ENCODE results near the gene AHCTF1.
"Not testable (repeated sequence)": the region's sequence is repeated elsewhere in the genome, so short reads cannot be mapped to it uniquely, and the experiment has no call there.

Gene AHCTF1

GRCh38 chr1:246837418-246838117 lies 94.2 kb downstream of the AHCTF1 start:
- DNase-seq (no peak), ATAC-seq (peak; percentile 46)

GRCh38 chr1:246836209-246836966 lies 95.4 kb downstream of the AHCTF1 start:
- DNase-seq (no peak), ATAC-seq (no peak)

GRCh38 chr1:246831543-246831942 lies 100.2 kb downstream of the AHCTF1 start:
- no peak for ATAC-seq
- DNase-seq = no peak

- ATAC-seq (no peak), DNase-seq (no peak)
Measured at GRCh38 chr1:246828818-246829217, 102.9 kb downstream of the AHCTF1 start.

- no peak for DNase-seq
- no peak for ATAC-seq
Measured at GRCh38 chr1:246827396-246827795, 104.4 kb downstream of the AHCTF1 start.

GRCh38 chr1:246825557-246826175 lies 106.1 kb downstream of the AHCTF1 start:
- ATAC-seq (no peak), DNase-seq (no peak)

- ATAC-seq (no peak), DNase-seq (no peak)
Measured at GRCh38 chr1:246824541-246824940, 107.2 kb downstream of the AHCTF1 start.

GRCh38 chr1:246822154-246822553 lies 109.6 kb downstream of the AHCTF1 start:
- not testable (repeated sequence) for DNase-seq

GRCh38 chr1:246820666-246821065 lies 111.1 kb downstream of the AHCTF1 start:
- ATAC-seq = no peak
- no peak for DNase-seq

More at GRCh38 chr1:246822154-246822553, 109.6 kb downstream of the AHCTF1 start:
- ATAC-seq = not testable (repeated sequence)

- ATAC-seq, DNase-seq: not testable (repeated sequence)
Measured at GRCh38 chr1:246817778-246818177, 114.0 kb downstream of the AHCTF1 start.

GRCh38 chr1:246815693-246816270 lies 116.0 kb downstream of the AHCTF1 start:
- DNase-seq (no peak), ATAC-seq (no peak)

- no peak for DNase-seq
- ATAC-seq = no peak
Measured at GRCh38 chr1:246814890-246815289, 116.9 kb downstream of the AHCTF1 start.

- ATAC-seq, DNase-seq: not testable (repeated sequence)
Measured at GRCh38 chr1:246813325-246813724, 118.4 kb downstream of the AHCTF1 start.

GRCh38 chr1:246811985-246812384 lies 119.8 kb downstream of the AHCTF1 start:
- DNase-seq = no peak
- no peak for ATAC-seq

GRCh38 chr1:246809473-246809872 lies 122.3 kb downstream of the AHCTF1 start:
- ATAC-seq (no peak), DNase-seq (no peak)

- no peak for DNase-seq
- no peak for ATAC-seq
Measured at GRCh38 chr1:246805135-246805716, 126.5 kb downstream of the AHCTF1 start.

- ATAC-seq (no peak), DNase-seq (no peak)
Measured at GRCh38 chr1:246803883-246804282, 127.9 kb downstream of the AHCTF1 start.

GRCh38 chr1:246803373-246803772 lies 128.4 kb downstream of the AHCTF1 start:
- ATAC-seq (no peak), DNase-seq (no peak)

- ATAC-seq = no peak
Measured at GRCh38 chr1:246801241-246802020, 130.3 kb downstream of the AHCTF1 start.

GRCh38 chr1:246800756-246801155 lies 131.0 kb downstream of the AHCTF1 start:
- ATAC-seq (no peak), DNase-seq (no peak)

More at GRCh38 chr1:246801241-246802020, 130.3 kb downstream of the AHCTF1 start:
- no peak for DNase-seq

- DNase-seq (no peak), ATAC-seq (no peak)
Measured at GRCh38 chr1:246800356-246800755, 131.4 kb downstream of the AHCTF1 start.

Measured in stimulated activated naive CD8-positive, alpha-beta T cell treated with anti-CD3 and anti-CD28 coated beads, Interleukin-15, Interleukin-2, amounts not matched to agents 100 U/mL and 50 U/mL, for 24 hours (primary cell).